ENCODE results near the gene UXT.
A peak's percentile ranks its signal among the peaks of the same experiment; 100 is the strongest.

Gene UXT, protein sequence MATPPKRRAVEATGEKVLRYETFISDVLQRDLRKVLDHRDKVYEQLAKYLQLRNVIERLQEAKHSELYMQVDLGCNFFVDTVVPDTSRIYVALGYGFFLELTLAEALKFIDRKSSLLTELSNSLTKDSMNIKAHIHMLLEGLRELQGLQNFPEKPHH

DNA sequence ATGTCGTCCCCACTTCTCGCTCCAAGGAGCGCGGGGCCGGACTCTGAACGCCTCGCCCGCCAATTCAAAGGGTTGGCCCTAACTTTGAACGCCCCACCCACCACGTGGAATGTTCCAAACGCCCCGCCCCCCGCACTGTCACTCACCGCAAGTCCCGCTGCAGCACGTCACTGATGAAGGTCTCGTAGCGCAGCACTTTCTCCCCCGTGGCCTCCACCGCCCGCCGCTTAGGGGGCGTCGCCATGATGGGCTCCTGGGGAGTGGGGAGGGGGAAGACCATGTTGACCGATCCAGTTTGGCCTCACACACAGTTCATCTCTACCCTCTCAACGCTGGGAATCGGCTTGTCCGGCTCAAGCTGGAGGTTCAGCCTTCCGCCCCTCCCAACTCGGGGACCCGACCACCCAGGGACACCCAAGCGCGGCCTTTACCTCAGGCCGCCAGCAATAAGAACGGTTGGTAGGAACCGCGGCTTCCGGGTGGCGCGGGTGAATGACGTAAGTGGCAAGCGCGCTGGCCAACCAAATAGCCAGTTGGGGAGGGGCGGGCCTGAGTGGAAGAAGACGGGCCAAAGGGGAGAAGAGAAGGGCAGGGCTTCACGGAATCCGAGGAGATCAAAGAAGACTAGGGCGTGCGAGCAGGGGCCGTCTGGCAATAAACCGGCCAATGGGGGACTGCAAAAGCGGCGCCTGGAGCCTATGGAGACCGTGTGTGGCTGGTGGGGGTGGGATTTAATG lies at the start of gene UXT:
Gene UXT (minus strand): TSS at position 497 of the 737 bp plus-strand sequence. CDS start 253 bp downstream, at position 244.
- H3K36me3 ChIP-seq (ENCODE audit: insufficient read depth, low read length): peaks cover 8% of the 10 kb centered on the region; the same call in 1 of the 2 replicates
- DNase-seq (ENCODE audit: low read depth, low spot score): peak; percentile 62
- H3K4me3 ChIP-seq: peak within 1 kb of the TSS; percentile 77
- TF ChIP-seq POLR2AphosphoS5 (IDR thresholded peaks at IDR 0.05; ENCODE audit: borderline replicate concordance, low read depth, low read length) (peak; percentile 61; the same call in 1 of the 2 replicates), FOXP2 (optimal IDR thresholded peaks at IDR 0.05; ENCODE audit: control extremely low read depth, extremely low read length, insufficient read depth) (no peak)
- H3K9ac ChIP-seq (ENCODE audit: insufficient read length): peak within 1 kb of the TSS; percentile 85
- H3K27ac ChIP-seq: peak within 1 kb of the TSS; percentile 91
- no peaks in the 10 kb centered on the region for H3K9me3 ChIP-seq (ENCODE audit: low read depth, low read length)

GRCh38 chrX:47707031-47707780 lies 48.2 kb upstream of the UXT start:
- H3K36me3 ChIP-seq (ENCODE audit: insufficient read depth, low read length): no peaks in the 10 kb centered on the region
- H3K9ac ChIP-seq (ENCODE audit: insufficient read length): no peak overlapping the region
- no peaks in the 10 kb centered on the region for H3K9me3 ChIP-seq (ENCODE audit: low read depth, low read length)
- DNase-seq (ENCODE audit: low read depth, low spot score): no peak
- TF ChIP-seq POLR2AphosphoS5 (IDR thresholded peaks at IDR 0.05; ENCODE audit: borderline replicate concordance, low read depth, low read length) (no peak), FOXP2 (optimal IDR thresholded peaks at IDR 0.05; ENCODE audit: control extremely low read depth, extremely low read length, insufficient read depth) (no peak), EZH2 (IDR thresholded peaks at IDR 0.05) (no peak)
- H3K27ac ChIP-seq: no peak overlapping the region
- no peak overlapping the region for H3K4me3 ChIP-seq

DNA sequence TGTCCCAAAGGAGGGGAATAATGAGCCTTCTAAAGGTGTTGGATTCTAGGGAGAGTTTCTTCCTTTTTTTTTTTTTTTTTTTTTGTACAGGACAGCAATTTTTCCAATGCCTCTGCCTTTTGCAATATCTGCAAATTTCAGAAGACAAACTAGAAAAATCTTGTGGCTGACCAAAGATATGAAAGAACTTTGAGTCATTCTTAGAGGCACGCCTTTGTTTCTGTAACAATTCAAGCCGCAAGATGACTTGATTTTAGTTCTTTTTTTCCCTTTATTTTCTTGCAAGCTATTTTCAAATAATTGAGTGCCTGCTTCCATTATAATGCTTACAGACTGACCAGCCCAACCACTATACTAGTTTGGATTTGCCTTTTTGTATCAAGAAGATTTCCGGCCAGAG lies 47.6 kb upstream of the UXT start:
- TF ChIP-seq FOXP2 (optimal IDR thresholded peaks at IDR 0.05; ENCODE audit: control extremely low read depth, extremely low read length, insufficient read depth) (no peak), EZH2 (IDR thresholded peaks at IDR 0.05) (no peak), POLR2AphosphoS5 (IDR thresholded peaks at IDR 0.05; ENCODE audit: borderline replicate concordance, low read depth, low read length) (no peak)
- no peaks in the 10 kb centered on the region for H3K9me3 ChIP-seq (ENCODE audit: low read depth, low read length)
- H3K4me3 ChIP-seq: no peak overlapping the region
- H3K9ac ChIP-seq (ENCODE audit: insufficient read length): no peak overlapping the region
- DNase-seq (ENCODE audit: low read depth, low spot score): no peak
- no peak overlapping the region for H3K27ac ChIP-seq
- H3K36me3 ChIP-seq (ENCODE audit: insufficient read depth, low read length): no peaks in the 10 kb centered on the region

DNA sequence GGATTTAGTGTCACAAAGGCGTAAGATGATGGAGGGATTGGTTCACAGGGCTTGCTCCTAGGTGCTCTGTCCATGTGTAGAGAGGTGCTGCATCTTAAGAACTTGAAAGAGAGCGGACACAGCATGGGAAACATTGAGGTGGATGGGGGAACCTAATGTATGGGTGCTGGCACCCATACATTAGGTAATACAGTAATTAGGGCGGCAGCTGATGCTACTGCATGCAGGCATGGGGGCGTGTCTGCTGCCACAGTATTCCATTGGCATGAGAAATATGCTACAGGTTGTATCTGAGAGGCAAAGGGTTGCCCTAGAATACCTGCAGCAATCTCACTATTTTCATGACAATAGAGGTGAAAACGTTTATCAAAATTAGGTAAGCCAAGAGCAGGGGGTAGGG lies 45.8 kb upstream of the UXT start:
- Histone ChIP-seq H3K27ac (no peak overlapping the region), H3K9me3 (ENCODE audit: low read depth, low read length) (no peaks in the 10 kb centered on the region), H3K4me3 (no peak overlapping the region), H3K36me3 (ENCODE audit: insufficient read depth, low read length) (no peaks in the 10 kb centered on the region), H3K9ac (ENCODE audit: insufficient read length) (no peak overlapping the region)
- no peak for DNase-seq (ENCODE audit: low read depth, low spot score)
- no peak for TF ChIP-seq FOXP2 (optimal IDR thresholded peaks at IDR 0.05; ENCODE audit: control extremely low read depth, extremely low read length, insufficient read depth)
- no peak for TF ChIP-seq POLR2AphosphoS5 (IDR thresholded peaks at IDR 0.05; ENCODE audit: borderline replicate concordance, low read depth, low read length)
- TF ChIP-seq EZH2 (IDR thresholded peaks at IDR 0.05): no peak

- no peak for TF ChIP-seq POLR2AphosphoS5 (IDR thresholded peaks at IDR 0.05; ENCODE audit: borderline replicate concordance, low read depth, low read length)
- no peak for TF ChIP-seq FOXP2 (optimal IDR thresholded peaks at IDR 0.05; ENCODE audit: control extremely low read depth, extremely low read length, insufficient read depth)
- no peak for TF ChIP-seq EZH2 (IDR thresholded peaks at IDR 0.05)
- Histone ChIP-seq H3K4me3 (no peak overlapping the region), H3K9me3 (ENCODE audit: low read depth, low read length) (no peaks in the 10 kb centered on the region), H3K9ac (ENCODE audit: insufficient read length) (no peak overlapping the region), H3K36me3 (ENCODE audit: insufficient read depth, low read length) (no peaks in the 10 kb centered on the region), H3K27ac (no peak overlapping the region)
- DNase-seq (ENCODE audit: low read depth, low spot score): no peak
These were observed 38.2 kb upstream of the UXT start for GRCh38 chrX:47697181-47697580.

GRCh38 chrX:47690175-47690574 lies 31.2 kb upstream of the UXT start:
- DNase-seq (ENCODE audit: low read depth, low spot score): no peak
- H3K4me3 ChIP-seq: no peak overlapping the region
- H3K36me3 ChIP-seq (ENCODE audit: insufficient read depth, low read length): no peaks in the 10 kb centered on the region
- no peak for TF ChIP-seq FOXP2 (optimal IDR thresholded peaks at IDR 0.05; ENCODE audit: control extremely low read depth, extremely low read length, insufficient read depth)
- TF ChIP-seq POLR2AphosphoS5 (IDR thresholded peaks at IDR 0.05; ENCODE audit: borderline replicate concordance, low read depth, low read length): no peak
- no peak for TF ChIP-seq EZH2 (IDR thresholded peaks at IDR 0.05)
- no peak overlapping the region for H3K9ac ChIP-seq (ENCODE audit: insufficient read length)
- H3K9me3 ChIP-seq (ENCODE audit: low read depth, low read length): no peaks in the 10 kb centered on the region
- no peak overlapping the region for H3K27ac ChIP-seq

DNA sequence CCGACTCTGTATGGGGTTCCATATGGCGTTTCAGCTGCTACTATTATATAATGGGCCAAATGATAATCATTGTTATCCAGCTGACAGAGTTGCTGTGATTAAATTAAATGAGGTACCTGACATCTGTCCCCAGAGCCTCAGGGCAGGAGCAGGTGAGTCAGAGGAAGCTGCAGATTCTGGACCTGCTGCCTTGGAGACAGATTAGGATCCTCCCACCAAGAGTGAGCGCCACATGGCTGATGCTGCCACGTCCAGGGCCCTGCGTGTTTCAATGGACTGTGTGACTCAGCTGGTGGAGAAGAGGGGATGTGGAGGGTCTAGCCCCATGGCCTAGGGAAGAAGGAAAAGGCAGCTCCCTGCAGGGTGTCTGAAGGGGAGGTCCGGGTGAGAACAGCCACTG lies 28.3 kb upstream of the UXT start:
- Histone ChIP-seq H3K27ac (no peak overlapping the region), H3K9ac (ENCODE audit: insufficient read length) (no peak overlapping the region), H3K4me3 (no peak overlapping the region), H3K36me3 (ENCODE audit: insufficient read depth, low read length) (no peaks in the 10 kb centered on the region), H3K9me3 (ENCODE audit: low read depth, low read length) (no peaks in the 10 kb centered on the region)
- no peak for DNase-seq (ENCODE audit: low read depth, low spot score)
- no peak for TF ChIP-seq POLR2AphosphoS5 (IDR thresholded peaks at IDR 0.05; ENCODE audit: borderline replicate concordance, low read depth, low read length)
- TF ChIP-seq EZH2 (IDR thresholded peaks at IDR 0.05): no peak
- no peak for TF ChIP-seq FOXP2 (optimal IDR thresholded peaks at IDR 0.05; ENCODE audit: control extremely low read depth, extremely low read length, insufficient read depth)

DNA sequence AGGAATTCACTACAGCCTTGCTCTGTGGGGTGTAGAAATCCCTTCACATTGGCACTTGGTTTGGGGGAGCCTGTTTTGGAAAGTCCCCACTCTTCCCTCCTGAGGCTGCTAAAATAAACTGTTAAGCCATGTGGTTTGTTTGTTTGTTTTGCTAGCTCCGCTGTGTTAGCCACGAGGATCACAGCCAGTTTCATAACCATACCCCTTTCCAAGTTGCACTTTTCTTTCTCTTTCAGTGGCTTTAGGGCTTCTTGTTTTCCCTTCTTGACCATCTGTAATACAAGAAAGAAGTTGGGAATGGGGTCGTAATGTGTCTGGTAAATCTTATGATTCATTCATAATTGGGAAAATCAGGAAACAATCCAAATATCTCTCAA lies 24.8 kb upstream of the UXT start:
- H3K27ac ChIP-seq: no peak overlapping the region

More for the DNA sequence above, 24.8 kb upstream of the UXT start:
- Histone ChIP-seq H3K9me3 (ENCODE audit: low read depth, low read length) (no peaks in the 10 kb centered on the region), H3K36me3 (ENCODE audit: insufficient read depth, low read length) (no peaks in the 10 kb centered on the region), H3K9ac (ENCODE audit: insufficient read length) (no peak overlapping the region), H3K4me3 (no peak overlapping the region)
- no peak for TF ChIP-seq FOXP2 (optimal IDR thresholded peaks at IDR 0.05; ENCODE audit: control extremely low read depth, extremely low read length, insufficient read depth)
- no peak for DNase-seq (ENCODE audit: low read depth, low spot score)
